ENCODE measurements around the gene TRAF3IP3. TPM values are rescaled to one million over a fixed set of nuclear protein-coding genes. Genes with fewer than 3 reads are reported as not detected.
A peak's percentile ranks its signal among the peaks of the same experiment; 100 is the strongest.

TRAF3IP3 gene
- total and polyA plus RNA-seq, 2 of the 13 experiments (the other 11 are each of a cell fraction or from before 2014, with no cell fraction given): not detected

DNA sequence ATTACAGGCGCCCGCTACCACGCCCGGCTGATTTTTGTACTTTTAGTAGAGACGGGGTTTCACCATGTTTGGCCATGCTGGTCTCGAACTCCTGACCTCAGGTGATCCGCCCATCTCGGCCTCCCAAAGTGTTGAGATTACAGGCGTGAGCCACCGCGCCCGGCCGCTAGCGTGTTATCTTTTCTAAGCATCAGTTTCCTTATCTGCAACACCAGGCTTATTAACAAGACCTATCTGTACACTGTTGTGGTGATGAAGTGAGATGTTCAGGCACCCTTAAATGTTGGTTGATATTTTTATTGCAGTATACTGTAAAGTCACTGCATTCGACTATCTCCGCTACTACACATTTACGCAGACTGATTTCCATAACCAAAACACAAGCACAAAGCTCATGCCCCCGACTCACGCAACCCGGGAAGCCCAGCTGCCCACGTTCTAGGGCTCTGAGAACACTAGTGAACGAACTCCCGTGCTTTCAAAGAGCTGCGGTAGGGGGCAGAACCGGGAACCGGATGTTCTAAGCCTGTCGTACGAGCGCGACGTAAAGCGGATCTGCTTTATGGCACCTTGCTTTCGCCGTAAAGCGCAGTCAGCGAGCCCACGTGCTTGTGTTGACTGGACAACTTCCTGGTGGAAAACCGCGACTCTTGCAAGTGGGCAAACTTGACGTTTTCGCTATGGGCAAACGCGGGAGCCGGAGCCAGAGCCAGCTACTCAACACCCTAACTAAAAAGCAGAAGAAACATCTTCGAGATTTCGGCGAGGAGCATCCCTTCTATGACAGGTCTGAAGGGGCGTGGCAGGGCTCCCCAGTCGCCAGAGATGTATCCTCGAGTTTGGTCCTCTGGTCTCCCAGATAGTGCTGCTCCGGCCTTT is 71.8 kb downstream of the TRAF3IP3 start, which contains the start of gene UTP25 (continued):
- TF ChIP-seq, protein P1, sequence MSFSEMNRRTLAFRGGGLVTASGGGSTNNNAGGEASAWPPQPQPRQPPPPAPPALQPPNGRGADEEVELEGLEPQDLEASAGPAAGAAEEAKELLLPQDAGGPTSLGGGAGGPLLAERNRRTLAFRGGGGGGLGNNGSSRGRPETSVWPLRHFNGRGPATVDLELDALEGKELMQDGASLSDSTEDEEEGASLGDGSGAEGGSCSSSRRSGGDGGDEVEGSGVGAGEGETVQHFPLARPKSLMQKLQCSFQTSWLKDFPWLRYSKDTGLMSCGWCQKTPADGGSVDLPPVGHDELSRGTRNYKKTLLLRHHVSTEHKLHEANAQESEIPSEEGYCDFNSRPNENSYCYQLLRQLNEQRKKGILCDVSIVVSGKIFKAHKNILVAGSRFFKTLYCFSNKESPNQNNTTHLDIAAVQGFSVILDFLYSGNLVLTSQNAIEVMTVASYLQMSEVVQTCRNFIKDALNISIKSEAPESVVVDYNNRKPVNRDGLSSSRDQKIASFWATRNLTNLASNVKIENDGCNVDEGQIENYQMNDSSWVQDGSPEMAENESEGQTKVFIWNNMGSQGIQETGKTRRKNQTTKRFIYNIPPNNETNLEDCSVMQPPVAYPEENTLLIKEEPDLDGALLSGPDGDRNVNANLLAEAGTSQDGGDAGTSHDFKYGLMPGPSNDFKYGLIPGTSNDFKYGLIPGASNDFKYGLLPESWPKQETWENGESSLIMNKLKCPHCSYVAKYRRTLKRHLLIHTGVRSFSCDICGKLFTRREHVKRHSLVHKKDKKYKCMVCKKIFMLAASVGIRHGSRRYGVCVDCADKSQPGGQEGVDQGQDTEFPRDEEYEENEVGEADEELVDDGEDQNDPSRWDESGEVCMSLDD (CRISPR knock-in tag; IDR thresholded peaks at IDR 0.05; ENCODE audit: borderline replicate concordance): no peak
- TF ChIP-seq, protein P2, sequence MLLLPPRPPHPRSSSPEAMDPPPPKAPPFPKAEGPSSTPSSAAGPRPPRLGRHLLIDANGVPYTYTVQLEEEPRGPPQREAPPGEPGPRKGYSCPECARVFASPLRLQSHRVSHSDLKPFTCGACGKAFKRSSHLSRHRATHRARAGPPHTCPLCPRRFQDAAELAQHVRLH (CRISPR knock-in tag; IDR thresholded peaks at IDR 0.05; ENCODE audit: borderline replicate concordance, low read depth): peak; percentile 86; the same call in 1 of the 2 replicates
- peak; percentile 96; the same call in 1 of the 2 replicates for TF ChIP-seq ZNF572 (CRISPR knock-in tag; IDR thresholded peaks at IDR 0.05)
- TF ChIP-seq PITX1 (CRISPR knock-in tag; IDR thresholded peaks at IDR 0.05): peak; percentile 94
- no peak for TF ChIP-seq IKZF1 (IDR thresholded peaks at IDR 0.05)
- TF ChIP-seq FOXO1 (CRISPR knock-in tag; IDR thresholded peaks at IDR 0.05): peak; percentile 74; the same call in 1 of the 2 replicates
- peak; percentile 65; the same call in 1 of the 2 replicates for TF ChIP-seq ZMYM2 (CRISPR knock-in tag; IDR thresholded peaks at IDR 0.05)
- peak; percentile 25 for TF ChIP-seq MED8 (CRISPR knock-in tag; IDR thresholded peaks at IDR 0.05; ENCODE audit: insufficient replicate concordance)
- peak; percentile 76 for TF ChIP-seq CBX1 (IDR thresholded peaks at IDR 0.05; ENCODE audit: low read depth)
- peak; percentile 96 for TF ChIP-seq YEATS2 (CRISPR knock-in tag; IDR thresholded peaks at IDR 0.05; ENCODE audit: borderline replicate concordance)
- TF ChIP-seq, protein P3, sequence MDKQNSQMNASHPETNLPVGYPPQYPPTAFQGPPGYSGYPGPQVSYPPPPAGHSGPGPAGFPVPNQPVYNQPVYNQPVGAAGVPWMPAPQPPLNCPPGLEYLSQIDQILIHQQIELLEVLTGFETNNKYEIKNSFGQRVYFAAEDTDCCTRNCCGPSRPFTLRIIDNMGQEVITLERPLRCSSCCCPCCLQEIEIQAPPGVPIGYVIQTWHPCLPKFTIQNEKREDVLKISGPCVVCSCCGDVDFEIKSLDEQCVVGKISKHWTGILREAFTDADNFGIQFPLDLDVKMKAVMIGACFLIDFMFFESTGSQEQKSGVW (CRISPR knock-in tag; IDR thresholded peaks at IDR 0.05; ENCODE audit: borderline replicate concordance): no peak
- 0 out of 2 replicates have a peak, but pooled peaks have one; percentile 9 for TF ChIP-seq ZNF12 (CRISPR knock-in tag; IDR thresholded peaks at IDR 0.05)
- TF ChIP-seq, protein P4, sequence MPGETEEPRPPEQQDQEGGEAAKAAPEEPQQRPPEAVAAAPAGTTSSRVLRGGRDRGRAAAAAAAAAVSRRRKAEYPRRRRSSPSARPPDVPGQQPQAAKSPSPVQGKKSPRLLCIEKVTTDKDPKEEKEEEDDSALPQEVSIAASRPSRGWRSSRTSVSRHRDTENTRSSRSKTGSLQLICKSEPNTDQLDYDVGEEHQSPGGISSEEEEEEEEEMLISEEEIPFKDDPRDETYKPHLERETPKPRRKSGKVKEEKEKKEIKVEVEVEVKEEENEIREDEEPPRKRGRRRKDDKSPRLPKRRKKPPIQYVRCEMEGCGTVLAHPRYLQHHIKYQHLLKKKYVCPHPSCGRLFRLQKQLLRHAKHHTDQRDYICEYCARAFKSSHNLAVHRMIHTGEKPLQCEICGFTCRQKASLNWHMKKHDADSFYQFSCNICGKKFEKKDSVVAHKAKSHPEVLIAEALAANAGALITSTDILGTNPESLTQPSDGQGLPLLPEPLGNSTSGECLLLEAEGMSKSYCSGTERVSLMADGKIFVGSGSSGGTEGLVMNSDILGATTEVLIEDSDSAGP (CRISPR knock-in tag; IDR thresholded peaks at IDR 0.05; ENCODE audit: borderline replicate concordance): peak; percentile 75
- TF ChIP-seq GATAD1 (CRISPR knock-in tag; IDR thresholded peaks at IDR 0.05): peak; percentile 97
- peak; percentile 63; the same call in 1 of the 2 replicates for TF ChIP-seq TAF1 (CRISPR knock-in tag; IDR thresholded peaks at IDR 0.05)
- TF ChIP-seq HDAC1 (CRISPR knock-in tag; IDR thresholded peaks at IDR 0.05): peak; percentile 98
- peak; percentile 81 for TF ChIP-seq FOXA3 (CRISPR knock-in tag; IDR thresholded peaks at IDR 0.05)
- no peak for TF ChIP-seq TCF7L2 (IDR thresholded peaks at IDR 0.05; ENCODE audit: low read depth, low read length)
- no peak for TF ChIP-seq ZNF20 (CRISPR knock-in tag; IDR thresholded peaks at IDR 0.05)
- TF ChIP-seq, protein P5, sequence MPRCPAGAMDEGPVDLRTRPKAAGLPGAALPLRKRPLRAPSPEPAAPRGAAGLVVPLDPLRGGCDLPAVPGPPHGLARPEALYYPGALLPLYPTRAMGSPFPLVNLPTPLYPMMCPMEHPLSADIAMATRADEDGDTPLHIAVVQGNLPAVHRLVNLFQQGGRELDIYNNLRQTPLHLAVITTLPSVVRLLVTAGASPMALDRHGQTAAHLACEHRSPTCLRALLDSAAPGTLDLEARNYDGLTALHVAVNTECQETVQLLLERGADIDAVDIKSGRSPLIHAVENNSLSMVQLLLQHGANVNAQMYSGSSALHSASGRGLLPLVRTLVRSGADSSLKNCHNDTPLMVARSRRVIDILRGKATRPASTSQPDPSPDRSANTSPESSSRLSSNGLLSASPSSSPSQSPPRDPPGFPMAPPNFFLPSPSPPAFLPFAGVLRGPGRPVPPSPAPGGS (CRISPR knock-in tag; IDR thresholded peaks at IDR 0.05): no peak
- peak; percentile 79 for TF ChIP-seq PHF5A (CRISPR knock-in tag; IDR thresholded peaks at IDR 0.05; ENCODE audit: low read depth, unreplicated experiment)
- TF ChIP-seq ZBTB3 (CRISPR knock-in tag; IDR thresholded peaks at IDR 0.05; ENCODE audit: borderline replicate concordance, low read depth): no peak
- TF ChIP-seq SMYD3 (CRISPR knock-in tag; IDR thresholded peaks at IDR 0.05): no peak

Data from HepG2 (cell line).